ENCODE results near the gene AOX1. TPM values are rescaled to one million over a fixed set of nuclear protein-coding genes. Genes with fewer than 3 reads are reported as not detected.

The AOX1 gene
- total RNA-seq, 2 donors from 2014 or later: not detected

DNA sequence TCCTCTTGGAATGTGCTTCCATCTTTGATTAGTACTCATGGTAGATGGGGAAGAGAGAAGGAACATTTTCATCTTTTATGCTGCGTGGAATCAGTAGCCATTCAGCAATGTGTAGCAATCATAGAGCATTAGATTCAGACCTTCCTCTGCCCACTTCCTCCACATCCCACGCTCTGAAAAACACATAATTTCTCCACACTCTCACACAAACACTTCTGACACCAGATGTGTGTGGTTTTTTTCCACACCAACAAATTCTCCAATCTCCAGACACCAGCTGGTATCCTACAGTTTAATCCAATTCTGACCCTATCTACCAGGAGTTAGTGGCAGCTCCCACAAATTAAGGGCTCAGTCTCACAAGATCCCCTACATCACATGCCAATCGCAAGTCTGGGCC lies 103.3 kb downstream of the AOX1 start:
- peaks cover 2% of the 10 kb centered on the region for H3K36me3 Mint-ChIP-seq (ENCODE audit: low read depth)

GRCh38 chr2:200693836-200694470 lies 108.1 kb downstream of the AOX1 start:
- no peak for ATAC-seq
- Mint-ChIP-seq H3K4me1 (no peaks in the 10 kb centered on the region), H3K27ac (no peak overlapping the region), H3K27me3 (peaks cover 13% of the 10 kb centered on the region), H3K4me3 (no peak overlapping the region), H3K36me3 (ENCODE audit: low read depth) (peaks cover 3% of the 10 kb centered on the region)
- H3K9me3 ChIP-seq (ENCODE audit: control insufficient read depth, low read length, poor library complexity, severe bottlenecking): no peaks in the 10 kb centered on the region
- DNase-seq: no peak

More for the DNA sequence above, 103.3 kb downstream of the AOX1 start:
- DNase-seq: no peak
- H3K9me3 ChIP-seq (ENCODE audit: control insufficient read depth, low read length, poor library complexity, severe bottlenecking): no peaks in the 10 kb centered on the region
- Mint-ChIP-seq H3K27ac (no peak overlapping the region), H3K27me3 (peaks cover 15% of the 10 kb centered on the region), H3K4me3 (no peak overlapping the region), H3K4me1 (no peaks in the 10 kb centered on the region)
- ATAC-seq: no peak

GRCh38 chr2:200695191-200695590 lies 109.4 kb downstream of the AOX1 start:
- no peak overlapping the region for H3K4me3 Mint-ChIP-seq
- H3K27me3 Mint-ChIP-seq: peaks cover 6% of the 10 kb centered on the region
- H3K36me3 Mint-ChIP-seq (ENCODE audit: low read depth): peaks cover 2% of the 10 kb centered on the region
- H3K4me1 Mint-ChIP-seq: no peaks in the 10 kb centered on the region
- no peak for DNase-seq
- no peak for ATAC-seq
- H3K27ac Mint-ChIP-seq: no peak overlapping the region
- H3K9me3 ChIP-seq (ENCODE audit: control insufficient read depth, low read length, poor library complexity, severe bottlenecking): no peaks in the 10 kb centered on the region

DNA sequence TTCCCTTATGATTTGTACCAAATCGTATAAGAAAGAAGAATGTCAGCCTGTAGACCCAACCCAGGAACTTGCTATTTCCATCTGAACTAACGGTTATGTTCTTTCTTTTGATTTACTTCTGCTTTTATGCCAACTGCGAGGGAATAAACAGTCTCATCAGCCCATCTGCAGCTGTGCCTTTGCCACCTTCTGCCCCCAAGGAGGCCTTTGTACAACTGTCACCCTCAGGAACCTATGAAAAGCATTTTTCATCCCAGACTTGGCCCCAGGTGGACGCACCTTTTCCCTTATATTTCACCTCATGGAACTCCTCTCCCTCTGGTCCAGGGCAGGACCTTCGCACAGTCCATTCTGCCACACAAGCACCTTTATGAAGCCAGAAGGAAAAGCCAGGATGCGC lies 109.8 kb downstream of the AOX1 start:
- no peak overlapping the region for H3K27ac Mint-ChIP-seq
- H3K9me3 ChIP-seq (ENCODE audit: control insufficient read depth, low read length, poor library complexity, severe bottlenecking): no peaks in the 10 kb centered on the region
- peaks cover 6% of the 10 kb centered on the region for H3K27me3 Mint-ChIP-seq

GRCh38 chr2:200698217-200698616 lies 112.4 kb downstream of the AOX1 start:
- H3K36me3 Mint-ChIP-seq (ENCODE audit: low read depth): peaks cover 2% of the 10 kb centered on the region
- H3K27ac Mint-ChIP-seq: no peak overlapping the region
- no peaks in the 10 kb centered on the region for H3K27me3 Mint-ChIP-seq
- DNase-seq (no peak), ATAC-seq (no peak)
- H3K4me1 Mint-ChIP-seq: peaks cover 6% of the 10 kb centered on the region
- no peaks in the 10 kb centered on the region for H3K9me3 ChIP-seq (ENCODE audit: control insufficient read depth, low read length, poor library complexity, severe bottlenecking)
- no peak overlapping the region for H3K4me3 Mint-ChIP-seq

More for the DNA sequence above, 109.8 kb downstream of the AOX1 start:
- Mint-ChIP-seq H3K4me3 (no peak overlapping the region), H3K4me1 (no peaks in the 10 kb centered on the region), H3K36me3 (ENCODE audit: low read depth) (peaks cover 2% of the 10 kb centered on the region)
- no peak for ATAC-seq
- DNase-seq: no peak

DNA sequence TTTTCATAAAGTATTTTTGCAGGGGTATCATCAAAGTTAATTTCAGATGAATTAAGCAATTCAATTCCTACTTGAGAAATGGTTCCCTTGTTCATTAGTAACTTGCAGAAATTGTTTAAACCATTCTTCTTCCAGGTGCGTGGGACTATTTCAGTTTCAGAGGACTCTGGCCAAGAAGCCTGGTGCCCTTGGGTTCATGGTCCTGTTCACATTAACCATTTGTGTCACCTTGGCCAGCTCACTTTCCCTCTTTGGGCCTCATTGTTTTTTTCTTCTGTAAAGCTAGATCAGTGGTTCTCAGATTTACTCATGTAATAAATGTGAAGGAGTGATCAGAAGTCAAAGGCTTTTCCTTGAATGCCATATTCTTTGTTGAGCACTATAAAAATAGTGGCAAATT lies 113.5 kb downstream of the AOX1 start:
- ATAC-seq: no peak
- peaks cover 6% of the 10 kb centered on the region for H3K27me3 Mint-ChIP-seq

DNA sequence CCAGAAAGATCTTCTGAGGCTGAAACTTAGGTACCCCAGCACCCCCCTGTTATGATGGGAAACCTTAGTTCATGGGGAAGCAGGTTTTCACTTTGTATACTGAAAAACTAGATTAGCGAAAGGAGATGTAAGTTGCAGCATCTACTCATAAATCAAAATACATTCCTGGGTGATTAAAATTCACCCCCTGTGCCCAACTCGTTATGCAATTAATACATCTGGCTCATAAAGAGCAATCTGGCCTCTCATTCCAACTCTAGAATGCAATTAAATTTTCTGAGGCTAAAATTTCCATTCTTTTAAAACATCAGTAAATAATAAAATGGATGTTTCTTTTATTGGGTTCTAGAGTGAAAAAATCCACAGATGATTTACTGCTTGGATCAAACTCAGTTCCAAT lies 115.0 kb downstream of the AOX1 start:
- H3K27ac Mint-ChIP-seq: no peak overlapping the region
- peaks cover 6% of the 10 kb centered on the region for H3K27me3 Mint-ChIP-seq
- DNase-seq (no peak), ATAC-seq (no peak)
- peaks cover 13% of the 10 kb centered on the region for H3K4me1 Mint-ChIP-seq
- no peaks in the 10 kb centered on the region for H3K9me3 ChIP-seq (ENCODE audit: control insufficient read depth, low read length, poor library complexity, severe bottlenecking)
- peaks cover 3% of the 10 kb centered on the region for H3K36me3 Mint-ChIP-seq (ENCODE audit: low read depth)
- no peak overlapping the region for H3K4me3 Mint-ChIP-seq

More for the DNA sequence above, 113.5 kb downstream of the AOX1 start:
- DNase-seq: no peak
- Mint-ChIP-seq H3K4me1 (peaks cover 13% of the 10 kb centered on the region), H3K27ac (no peak overlapping the region), H3K4me3 (no peak overlapping the region), H3K36me3 (ENCODE audit: low read depth) (peaks cover 4% of the 10 kb centered on the region)
- H3K9me3 ChIP-seq (ENCODE audit: control insufficient read depth, low read length, poor library complexity, severe bottlenecking): no peaks in the 10 kb centered on the region

DNA sequence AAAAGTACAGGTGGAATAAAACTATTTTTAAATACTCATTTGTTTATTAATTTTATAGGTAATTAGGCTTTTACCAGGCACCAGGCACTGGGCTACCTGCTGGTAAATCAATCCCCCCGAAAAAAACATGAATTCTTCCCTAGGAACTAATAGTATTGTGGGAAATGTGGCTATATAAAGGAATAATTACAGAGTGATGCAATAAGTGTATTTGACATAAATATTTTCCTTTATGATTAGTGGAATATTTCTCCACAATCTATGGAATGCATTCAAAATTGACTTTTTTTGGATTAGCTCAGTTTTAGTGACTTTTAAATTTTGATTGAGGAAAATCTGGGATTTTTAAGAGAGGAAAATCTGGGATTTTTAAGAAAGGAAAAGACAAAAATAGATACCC lies 116.2 kb downstream of the AOX1 start:
- no peak for ATAC-seq
- H3K9me3 ChIP-seq (ENCODE audit: control insufficient read depth, low read length, poor library complexity, severe bottlenecking): no peaks in the 10 kb centered on the region
- Mint-ChIP-seq H3K27me3 (peaks cover 6% of the 10 kb centered on the region), H3K4me3 (no peak overlapping the region), H3K27ac (no peak overlapping the region), H3K36me3 (ENCODE audit: low read depth) (peaks cover 3% of the 10 kb centered on the region), H3K4me1 (peaks cover 13% of the 10 kb centered on the region)
- no peak for DNase-seq

DNA sequence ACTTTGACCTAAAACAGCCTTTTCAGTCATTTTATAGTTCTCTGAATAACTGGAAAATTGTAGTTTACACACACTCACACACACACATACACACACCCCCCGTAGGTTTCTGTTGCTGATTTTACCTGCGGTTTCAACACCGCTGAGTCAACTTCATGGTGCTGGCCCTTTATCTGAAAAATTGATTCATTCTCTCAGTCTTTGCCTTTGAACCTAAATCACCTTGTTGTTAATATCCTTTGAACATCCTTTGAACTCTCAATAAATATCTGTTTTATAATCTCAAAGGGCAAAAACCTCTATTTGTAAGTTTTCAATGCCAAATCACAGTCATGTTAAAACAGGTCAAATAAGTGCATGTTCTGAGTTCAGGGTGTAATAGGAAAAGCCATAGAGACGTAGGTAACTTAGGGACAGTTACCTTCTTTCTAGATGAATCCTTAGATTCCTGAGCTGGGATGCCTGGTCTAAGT lies 116.9 kb downstream of the AOX1 start:
- no peak overlapping the region for H3K4me3 Mint-ChIP-seq

GRCh38 chr2:200703127-200703925 lies 117.5 kb downstream of the AOX1 start:
- H3K27ac Mint-ChIP-seq: peak overlapping the region; percentile 51

More for the DNA sequence above, 116.9 kb downstream of the AOX1 start:
- no peak overlapping the region for H3K27ac Mint-ChIP-seq
- peak in 1 of 3 donors; percentile 11 for DNase-seq
- H3K9me3 ChIP-seq (ENCODE audit: control insufficient read depth, low read length, poor library complexity, severe bottlenecking): no peaks in the 10 kb centered on the region
- peaks cover 6% of the 10 kb centered on the region for H3K27me3 Mint-ChIP-seq
- H3K36me3 Mint-ChIP-seq (ENCODE audit: low read depth): peaks cover 3% of the 10 kb centered on the region
- ATAC-seq: peak; percentile 72
- peaks cover 13% of the 10 kb centered on the region for H3K4me1 Mint-ChIP-seq

DNA sequence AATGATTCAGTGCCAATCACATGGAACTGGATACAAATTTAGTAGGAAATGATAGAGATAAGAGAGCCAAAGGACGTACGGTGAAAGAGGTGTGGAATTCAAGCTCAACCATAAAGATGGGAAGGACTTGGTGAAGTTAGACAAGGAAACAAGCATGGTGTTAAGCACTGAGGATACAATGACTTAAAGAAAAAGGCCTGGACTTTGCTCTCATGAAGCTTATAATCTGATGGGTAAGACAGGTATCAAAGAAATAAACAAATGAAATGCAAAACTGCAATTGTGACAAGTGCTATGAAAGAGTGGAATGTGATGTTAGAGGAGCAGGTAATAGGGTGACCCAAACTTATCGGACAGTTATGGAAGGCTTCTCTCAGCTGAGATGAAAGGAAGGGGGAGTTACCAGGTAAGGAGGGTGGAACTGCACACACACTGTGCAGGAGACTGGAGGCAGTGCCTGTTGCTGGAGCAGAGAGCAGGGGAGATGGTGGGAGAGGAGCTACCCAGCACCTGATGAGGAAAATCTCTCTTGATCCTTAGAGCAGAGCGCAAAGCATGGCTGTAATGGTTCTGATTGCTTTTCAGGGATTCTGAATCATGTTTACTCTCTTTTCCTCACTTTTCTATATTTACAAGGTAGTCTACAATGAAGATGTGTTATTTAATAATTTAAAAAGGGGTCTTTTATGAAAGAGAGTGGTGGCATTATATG lies 118.3 kb downstream of the AOX1 start:
- H3K9me3 ChIP-seq (ENCODE audit: control insufficient read depth, low read length, poor library complexity, severe bottlenecking): no peaks in the 10 kb centered on the region
- Mint-ChIP-seq H3K27ac (peak overlapping the region; percentile 51), H3K4me1 (peaks cover 13% of the 10 kb centered on the region), H3K36me3 (ENCODE audit: low read depth) (peaks cover 3% of the 10 kb centered on the region), H3K27me3 (peaks cover 6% of the 10 kb centered on the region), H3K4me3 (no peak overlapping the region)
- no peak for DNase-seq
- no peak for ATAC-seq

More at GRCh38 chr2:200703127-200703925, 117.5 kb downstream of the AOX1 start:
- peaks cover 3% of the 10 kb centered on the region for H3K36me3 Mint-ChIP-seq (ENCODE audit: low read depth)
- DNase-seq (no peak), ATAC-seq (peak; percentile 46)
- no peaks in the 10 kb centered on the region for H3K9me3 ChIP-seq (ENCODE audit: control insufficient read depth, low read length, poor library complexity, severe bottlenecking)
- no peak overlapping the region for H3K4me3 Mint-ChIP-seq
- H3K4me1 Mint-ChIP-seq: peaks cover 13% of the 10 kb centered on the region
- peaks cover 6% of the 10 kb centered on the region for H3K27me3 Mint-ChIP-seq

GRCh38 chr2:200705305-200706041 lies 119.7 kb downstream of the AOX1 start:
- Mint-ChIP-seq H3K4me3 (no peak overlapping the region), H3K27me3 (peaks cover 11% of the 10 kb centered on the region), H3K36me3 (ENCODE audit: low read depth) (peaks cover 3% of the 10 kb centered on the region), H3K4me1 (peaks cover 13% of the 10 kb centered on the region), H3K27ac (no peak overlapping the region)
- ATAC-seq (no peak), DNase-seq (no peak)
- H3K9me3 ChIP-seq (ENCODE audit: control insufficient read depth, low read length, poor library complexity, severe bottlenecking): no peaks in the 10 kb centered on the region

Measured in T-helper 17 cell (primary cell).